NB4 (cell line): ENCODE measurements around the gene IRF2BP2.

Source experiments
- CTCF ChIP-seq: IDR thresholded peaks from one replicate; pipeline ENCODE4 v1.5.1; 2012; ENCODE audit warnings: low read depth, low read length
- POLR2A ChIP-seq: IDR thresholded peaks from 2 replicates; pipeline ENCODE4 v1.6.1; 2011; ENCODE audit warnings: mild to moderate bottlenecking; ENCODE audit not compliant: insufficient read length; ENCODE audit errors: extremely low read depth

- no peak for TF ChIP-seq CTCF
- TF ChIP-seq POLR2A = no peak
Measured at GRCh38 chr1:234568345-234568744, 41.6 kb downstream of the IRF2BP2 start.
